CD4-positive, CD25-positive, alpha-beta regulatory T cell (primary cell): ENCODE measurements around the gene RHEB. TPM values are rescaled to one million over a fixed set of nuclear protein-coding genes. Genes with fewer than 3 reads are reported as not detected.

Experiments
- ATAC-seq, 2 donors: fragments of 150-1000 bp; cut with Tn5 transposase; one replicate each; pipeline ENCODE4 v1.10.0; 2021; ENCODE audit warnings: low read depth in 2 of 2, moderate number of reproducible peaks in 2 of 2, moderate library complexity in 1 of 2
- DNase-seq, 3 donors: peaks; one replicate each; pipeline versions ENCODE4 v3.0.0 to v3.0.0-alpha.2; 2012 to 2022; ENCODE audit warnings: mixed read lengths in 1 of 3
- H3K27ac ChIP-seq: one replicate; pipeline ENCODE4 v1.7.0; 2013; ENCODE audit warnings: mild to moderate bottlenecking, low read length; ENCODE audit not compliant: insufficient read depth, poor library complexity, severe bottlenecking
- H3K27me3 ChIP-seq: one replicate; pipeline ENCODE4 v1.7.0; 2013; ENCODE audit warnings: low read length; ENCODE audit not compliant: control insufficient read depth, insufficient read depth
- H3K36me3 ChIP-seq: one replicate; pipeline ENCODE4 v1.7.0; 2013; ENCODE audit warnings: mild to moderate bottlenecking, low read length, moderate library complexity; ENCODE audit not compliant: control insufficient read depth, insufficient read depth
- H3K4me1 ChIP-seq: 2 replicates; pipeline ENCODE4 v1.7.0; 2013; ENCODE audit warnings: mild to moderate bottlenecking, low read length; ENCODE audit not compliant: insufficient read depth, control insufficient read depth, poor library complexity, severe bottlenecking
- H3K4me3 ChIP-seq: one replicate; pipeline ENCODE4 v1.7.0; 2013; ENCODE audit warnings: low read depth, mild to moderate bottlenecking, low read length, moderate library complexity
- H3K9me3 ChIP-seq, 2 experiments: 1 replicate in 1 of 2; 2 replicates in 1 of 2; pipeline ENCODE4 v1.7.0; 2013; ENCODE audit warnings: low read length in 2 of 2, mild to moderate bottlenecking in 1 of 2, moderate library complexity in 1 of 2; ENCODE audit not compliant: control insufficient read depth in 2 of 2
- H3K27ac Mint-ChIP-seq, 3 donors: one replicate each; pipeline ENCODE4 v1.8.0; 2020 to 2022; ENCODE audit warnings: mild to moderate bottlenecking in 3 of 3, mixed read lengths in 3 of 3, moderate library complexity in 2 of 3
- H3K27me3 Mint-ChIP-seq: one replicate; pipeline ENCODE4 v1.8.0; 2022; ENCODE audit warnings: mild to moderate bottlenecking, mixed read lengths
- H3K36me3 Mint-ChIP-seq: one replicate; pipeline ENCODE4 v1.8.0; 2020; ENCODE audit warnings: mixed read lengths
- H3K4me1 Mint-ChIP-seq, 4 donors: one replicate each; pipeline ENCODE4 v1.8.0; 2020 to 2022; ENCODE audit warnings: mixed read lengths in 4 of 4, mild to moderate bottlenecking in 1 of 4
- H3K4me3 Mint-ChIP-seq, 4 donors: one replicate each; pipeline ENCODE4 v1.8.0; 2020 to 2022; ENCODE audit warnings: mild to moderate bottlenecking in 4 of 4, mixed read lengths in 4 of 4, moderate library complexity in 3 of 4
- H3K9me3 Mint-ChIP-seq, 7 donors: one replicate each; pipeline ENCODE4 v1.8.0; 2020 to 2022; ENCODE audit warnings: mixed read lengths in 7 of 7, mild to moderate bottlenecking in 3 of 7, moderate library complexity in 2 of 7
- polyA plus RNA-seq, 4 donors: library from polyadenylated mRNA; unstranded; fragments of 300-500 nt; fragmentation: Illumina TruSeq; gene quantifications; one replicate each; pipeline ENCODE4 v1.2.3, GENCODE V29; 2021
- total RNA-seq: library from RNA; stranded (reverse); gene quantifications from one replicate; pipeline ENCODE4 v1.2.3, GENCODE V29; 2022

Gene RHEB
- total and polyA plus RNA-seq, 5 donors from 2014 or later = 51.3 to 72.6 (median 65.3) TPM

DNA sequence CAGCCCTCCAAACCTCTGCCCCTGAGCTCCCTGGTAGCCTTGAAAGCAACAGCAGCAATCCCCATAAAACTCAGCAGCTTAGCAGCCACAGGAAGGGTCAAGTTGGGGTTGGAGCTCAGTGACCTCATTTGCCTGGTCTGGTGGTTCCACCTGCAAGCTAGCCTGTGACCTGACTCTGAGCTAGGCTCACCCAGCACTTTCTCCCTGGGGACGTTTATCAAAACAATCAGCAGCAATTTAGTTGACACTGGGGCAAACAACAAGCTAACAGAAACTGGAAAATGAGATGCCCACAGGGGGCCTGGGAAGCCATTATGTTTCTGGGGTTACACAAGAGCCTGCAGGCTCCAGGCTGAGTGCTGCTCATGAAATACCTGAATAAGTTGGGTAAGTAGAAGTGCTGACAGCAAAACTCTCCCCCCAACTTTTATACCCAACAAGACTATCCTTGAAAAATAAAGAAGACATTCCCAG, 57.4 kb downstream of the RHEB start:
- Histone ChIP-seq H3K4me3 (no peak overlapping the region), H3K27me3 (no peaks in the 10 kb centered on the region), H3K9me3 (peaks cover 19 to 28% of the 10 kb centered on the region in 2 experiments), H3K36me3 (peaks cover 26% of the 10 kb centered on the region), H3K4me1 (no peaks in the 10 kb centered on the region), H3K27ac (no peak overlapping the region)
- Mint-ChIP-seq H3K27me3 (peaks cover 16% of the 10 kb centered on the region), H3K36me3 (peaks cover 30% of the 10 kb centered on the region), H3K4me1 (peaks cover 0 to 4% (median 0%) of the 10 kb centered on the region in 4 donors), H3K4me3 (no peak overlapping the region), H3K27ac (no peak overlapping the region), H3K9me3 (peaks cover 0 to 23% (median 4%) of the 10 kb centered on the region in 7 donors)
- no peak for ATAC-seq
- DNase-seq = no peak

DNA sequence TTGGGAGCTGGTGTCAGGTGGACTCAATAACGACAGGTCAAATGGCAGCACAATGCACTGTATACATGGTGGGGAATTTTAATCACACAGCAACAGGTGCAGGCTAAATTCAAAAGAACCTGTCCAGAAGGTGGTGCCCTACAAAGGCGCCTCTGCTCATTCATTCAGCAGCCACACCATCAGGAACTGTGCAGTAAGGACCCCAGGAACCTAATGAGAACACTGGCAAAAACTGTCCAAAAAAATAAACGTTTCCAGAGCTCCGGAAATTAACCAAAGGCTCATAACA, 57.8 kb downstream of the RHEB start:
- peaks cover 0 to 23% (median 4%) of the 10 kb centered on the region in 7 donors for H3K9me3 Mint-ChIP-seq
- H3K4me1 Mint-ChIP-seq = peaks cover 0 to 4% (median 0%) of the 10 kb centered on the region in 4 donors
- Histone ChIP-seq H3K27me3 (no peaks in the 10 kb centered on the region), H3K27ac (no peak overlapping the region), H3K36me3 (peaks cover 21% of the 10 kb centered on the region), H3K4me3 (no peak overlapping the region), H3K9me3 (peaks cover 19 to 28% of the 10 kb centered on the region in 2 experiments), H3K4me1 (no peaks in the 10 kb centered on the region)
- H3K27ac Mint-ChIP-seq = no peak overlapping the region
- H3K27me3 Mint-ChIP-seq = peaks cover 18% of the 10 kb centered on the region
- DNase-seq (no peak), ATAC-seq (no peak)
- H3K4me3 Mint-ChIP-seq = no peak overlapping the region
- H3K36me3 Mint-ChIP-seq = peaks cover 26% of the 10 kb centered on the region

DNA sequence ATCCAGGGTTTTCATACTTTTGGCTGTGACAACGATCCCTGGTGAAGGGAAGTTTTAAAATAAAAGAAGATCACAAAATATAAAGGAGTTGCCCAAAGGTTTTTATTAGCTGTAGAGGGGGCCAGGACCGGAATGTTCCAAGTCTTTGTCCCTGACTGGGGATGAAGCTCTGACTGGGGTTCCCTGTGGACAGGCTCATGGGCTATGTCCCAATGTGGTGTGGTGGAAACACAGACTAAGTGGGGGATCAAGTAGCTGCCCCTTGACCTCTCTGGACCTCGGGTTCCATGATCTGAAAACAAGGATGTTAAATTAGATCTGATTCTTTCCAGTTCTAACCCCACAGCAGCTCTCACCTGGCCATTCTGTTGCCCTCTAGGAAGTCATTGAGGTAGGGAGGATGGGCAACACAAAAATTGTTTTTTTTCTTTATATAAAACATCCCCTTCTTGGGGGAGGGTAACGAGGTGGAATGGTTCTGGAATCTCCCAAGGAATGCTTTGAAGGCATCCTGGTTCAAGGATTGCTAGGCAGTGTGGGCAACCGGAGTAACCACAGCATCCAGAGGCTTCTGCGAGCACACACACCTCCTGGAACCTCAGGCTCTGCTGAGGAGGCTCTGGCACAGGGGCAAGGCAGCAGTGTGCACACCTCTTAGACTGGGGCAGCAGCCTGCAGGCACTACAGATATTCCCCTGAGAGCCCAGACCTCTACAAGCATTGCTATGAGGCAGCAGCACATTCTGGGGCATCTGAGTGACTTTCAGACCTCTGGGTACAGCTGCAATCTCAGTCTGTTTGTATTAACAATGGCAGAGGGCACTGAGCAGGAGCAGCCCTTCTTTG, 58.4 kb downstream of the RHEB start:
- ATAC-seq (no peak), DNase-seq (no peak)
- H3K9me3 Mint-ChIP-seq = peaks cover 0 to 23% (median 4%) of the 10 kb centered on the region in 7 donors
- peaks cover 25% of the 10 kb centered on the region for H3K36me3 Mint-ChIP-seq
- Histone ChIP-seq H3K27ac (no peak overlapping the region), H3K27me3 (no peaks in the 10 kb centered on the region), H3K36me3 (peaks cover 18% of the 10 kb centered on the region), H3K9me3 (peaks cover 19 to 28% of the 10 kb centered on the region in 2 experiments), H3K4me3 (no peak overlapping the region), H3K4me1 (no peaks in the 10 kb centered on the region)
- H3K4me1 Mint-ChIP-seq = peaks cover 0 to 4% (median 0%) of the 10 kb centered on the region in 4 donors
- no peak overlapping the region for H3K4me3 Mint-ChIP-seq
- no peak overlapping the region for H3K27ac Mint-ChIP-seq
- H3K27me3 Mint-ChIP-seq = peaks cover 18% of the 10 kb centered on the region

DNA sequence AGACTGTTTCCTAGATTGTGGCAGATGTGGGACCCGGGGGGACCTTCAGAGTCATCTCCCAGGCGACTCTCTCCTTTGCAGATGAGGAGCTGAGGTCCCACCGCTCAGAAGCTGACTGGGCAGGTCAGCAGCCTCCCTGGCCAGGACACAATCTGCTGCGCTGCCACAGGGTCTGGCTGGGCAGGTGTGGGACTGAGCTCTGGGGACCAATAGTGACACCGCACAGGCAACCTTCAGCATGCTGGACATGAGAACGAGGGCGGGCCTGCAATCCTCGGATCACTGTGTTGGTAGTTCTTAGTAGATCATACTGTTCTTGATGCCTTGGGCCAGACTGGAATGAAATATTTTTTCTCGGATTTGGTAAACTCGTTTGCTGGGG, 59.2 kb downstream of the RHEB start:
- no peaks in the 10 kb centered on the region for H3K4me1 ChIP-seq
- Mint-ChIP-seq H3K36me3 (peaks cover 17% of the 10 kb centered on the region), H3K9me3 (peaks cover 0 to 23% (median 5%) of the 10 kb centered on the region in 7 donors), H3K4me1 (peaks cover 0 to 4% (median 0%) of the 10 kb centered on the region in 4 donors), H3K27me3 (peaks cover 20% of the 10 kb centered on the region), H3K27ac (no peak overlapping the region), H3K4me3 (no peak overlapping the region)
- DNase-seq (no peak), ATAC-seq (no peak)
- H3K4me3 ChIP-seq = no peak overlapping the region
- no peaks in the 10 kb centered on the region for H3K27me3 ChIP-seq
- H3K27ac ChIP-seq = no peak overlapping the region
- H3K36me3 ChIP-seq = peaks cover 10% of the 10 kb centered on the region
- H3K9me3 ChIP-seq = peaks cover 19 to 28% of the 10 kb centered on the region in 2 experiments

DNA sequence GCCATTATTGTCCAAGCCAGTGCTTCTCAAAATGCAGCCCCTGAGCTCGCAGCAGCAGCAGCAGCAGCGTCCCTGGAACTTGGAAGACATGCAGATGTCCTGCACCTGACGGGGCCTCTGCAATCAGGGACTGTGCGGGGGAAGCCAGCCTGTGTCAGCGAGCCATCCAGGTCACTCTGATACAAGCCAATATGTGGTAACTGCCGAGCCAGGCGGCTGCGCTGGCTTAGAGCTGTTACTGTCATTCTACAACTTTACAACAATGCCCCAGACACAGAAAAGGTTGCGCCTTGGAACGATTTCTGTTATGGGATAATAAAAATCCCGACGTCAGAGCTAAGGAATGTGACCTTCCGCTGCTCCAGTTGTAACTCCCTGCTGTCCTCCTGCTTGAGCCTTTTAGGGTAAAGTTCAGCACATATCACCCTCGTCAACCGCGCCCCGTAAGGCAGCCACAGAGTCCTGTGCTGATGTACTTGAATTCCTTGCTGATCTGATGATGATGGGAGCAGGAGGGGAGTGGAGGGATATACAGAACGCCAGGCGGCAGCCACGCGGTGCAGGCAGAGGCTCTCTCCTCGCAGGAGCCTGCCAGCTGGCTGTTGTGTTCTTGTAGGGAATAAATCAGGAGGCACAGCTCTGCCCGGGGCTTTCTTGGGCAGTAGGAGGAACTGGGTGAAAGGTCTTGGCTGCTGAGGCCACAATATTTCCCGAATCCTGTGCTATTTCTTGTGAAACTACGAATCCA, 59.8 kb downstream of the RHEB start:
- H3K36me3 ChIP-seq = peaks cover 5% of the 10 kb centered on the region

GRCh38 chr7:151457534-151457933, 62.2 kb downstream of the RHEB start:
- Mint-ChIP-seq H3K36me3 (no peaks in the 10 kb centered on the region), H3K4me1 (no peaks in the 10 kb centered on the region), H3K9me3 (peaks cover 0 to 9% (median 2%) of the 10 kb centered on the region in 7 donors), H3K27me3 (peaks cover 30% of the 10 kb centered on the region), H3K4me3 (no peak overlapping the region), H3K27ac (no peak overlapping the region)
- Histone ChIP-seq H3K4me3 (no peak overlapping the region), H3K36me3 (no peaks in the 10 kb centered on the region), H3K4me1 (no peaks in the 10 kb centered on the region), H3K9me3 (peaks cover 8 to 11% of the 10 kb centered on the region in 2 experiments), H3K27ac (no peak overlapping the region), H3K27me3 (no peaks in the 10 kb centered on the region)
- DNase-seq = no peak
- no peak for ATAC-seq

More for the DNA sequence above, 59.8 kb downstream of the RHEB start:
- Histone ChIP-seq H3K27ac (no peak overlapping the region), H3K4me1 (no peaks in the 10 kb centered on the region), H3K27me3 (no peaks in the 10 kb centered on the region), H3K4me3 (no peak overlapping the region), H3K9me3 (peaks cover 19 to 28% of the 10 kb centered on the region in 2 experiments)
- no peak for ATAC-seq
- peaks cover 13% of the 10 kb centered on the region for H3K36me3 Mint-ChIP-seq
- peaks cover 22% of the 10 kb centered on the region for H3K27me3 Mint-ChIP-seq
- no peak overlapping the region for H3K27ac Mint-ChIP-seq
- no peak overlapping the region for H3K4me3 Mint-ChIP-seq
- DNase-seq = no peak
- H3K4me1 Mint-ChIP-seq = peaks cover 0 to 4% (median 0%) of the 10 kb centered on the region in 4 donors
- peaks cover 0 to 23% (median 5%) of the 10 kb centered on the region in 7 donors for H3K9me3 Mint-ChIP-seq

GRCh38 chr7:151456782-151457181, 62.9 kb downstream of the RHEB start:
- H3K27me3 Mint-ChIP-seq = peaks cover 30% of the 10 kb centered on the region
- no peak overlapping the region for H3K27ac ChIP-seq
- H3K4me3 Mint-ChIP-seq = no peak overlapping the region
- DNase-seq (no peak), ATAC-seq (no peak)
- no peaks in the 10 kb centered on the region for H3K27me3 ChIP-seq
- no peak overlapping the region for H3K27ac Mint-ChIP-seq
- H3K9me3 ChIP-seq = peaks cover 2 to 4% of the 10 kb centered on the region in 2 experiments
- no peaks in the 10 kb centered on the region for H3K4me1 Mint-ChIP-seq
- peaks cover 0 to 3% (median 0%) of the 10 kb centered on the region in 7 donors for H3K9me3 Mint-ChIP-seq
- no peak overlapping the region for H3K4me3 ChIP-seq
- no peaks in the 10 kb centered on the region for H3K36me3 ChIP-seq
- no peaks in the 10 kb centered on the region for H3K36me3 Mint-ChIP-seq
- H3K4me1 ChIP-seq = no peaks in the 10 kb centered on the region
